ENCODE results near the gene APLF. TPM values are rescaled to one million over a fixed set of nuclear protein-coding genes. Genes with fewer than 3 reads are reported as not detected.

APLF gene
- total and polyA plus RNA-seq, 2 experiments from 2014 or later: 1.5 to 5.0 TPM

DNA sequence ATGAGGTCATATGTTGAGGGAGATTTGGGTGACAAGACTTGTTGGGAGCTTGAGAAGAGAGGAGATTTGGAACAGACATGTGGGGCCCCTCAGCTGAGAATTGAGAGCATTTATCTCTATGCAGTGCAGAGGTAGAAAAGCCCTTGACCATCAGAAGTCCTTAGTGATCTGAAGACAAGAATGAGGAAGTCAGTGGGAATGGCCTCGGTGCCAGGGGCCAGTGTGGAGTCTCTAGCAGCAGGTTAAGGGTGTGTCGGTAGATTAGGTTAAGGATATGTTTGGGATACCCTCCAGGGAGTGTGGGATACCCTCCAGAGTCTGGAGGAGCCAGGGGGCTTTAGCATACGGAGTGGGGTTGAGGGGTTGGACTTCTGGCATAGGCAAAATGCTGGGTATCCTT, 41.9 kb upstream of the APLF start:
- no peaks in the 10 kb centered on the region for H3K4me1 ChIP-seq (ENCODE audit: insufficient read depth)
- H3K9me2 ChIP-seq (replicated peaks; ENCODE audit: insufficient read depth): no peaks in the 10 kb centered on the region
- H3K27me3 ChIP-seq: peaks cover 6% of the 10 kb centered on the region
- 91% methylated on average over 3 of the region's 3 CpGs for WGBS (ENCODE audit: low lambda C conversion rate, missing lambda C conversion rate)
- no peaks in the 10 kb centered on the region for H4K20me1 ChIP-seq (ENCODE audit: insufficient read depth, poor library complexity, severe bottlenecking)
- H3K4me2 ChIP-seq: no peak overlapping the region
- no peak overlapping the region for H2AFZ ChIP-seq
- no peaks in the 10 kb centered on the region for H3K79me2 ChIP-seq
- no peak for DNase-seq (ENCODE audit: low spot score)
- TF ChIP-seq EZH2 (IDR thresholded peaks at IDR 0.05; ENCODE audit: borderline replicate concordance) (no peak), EZH2phosphoT487 (IDR thresholded peaks at IDR 0.05; ENCODE audit: low read depth, severe bottlenecking, unreplicated experiment) (no peak)
- TF ChIP-seq, protein P1, sequence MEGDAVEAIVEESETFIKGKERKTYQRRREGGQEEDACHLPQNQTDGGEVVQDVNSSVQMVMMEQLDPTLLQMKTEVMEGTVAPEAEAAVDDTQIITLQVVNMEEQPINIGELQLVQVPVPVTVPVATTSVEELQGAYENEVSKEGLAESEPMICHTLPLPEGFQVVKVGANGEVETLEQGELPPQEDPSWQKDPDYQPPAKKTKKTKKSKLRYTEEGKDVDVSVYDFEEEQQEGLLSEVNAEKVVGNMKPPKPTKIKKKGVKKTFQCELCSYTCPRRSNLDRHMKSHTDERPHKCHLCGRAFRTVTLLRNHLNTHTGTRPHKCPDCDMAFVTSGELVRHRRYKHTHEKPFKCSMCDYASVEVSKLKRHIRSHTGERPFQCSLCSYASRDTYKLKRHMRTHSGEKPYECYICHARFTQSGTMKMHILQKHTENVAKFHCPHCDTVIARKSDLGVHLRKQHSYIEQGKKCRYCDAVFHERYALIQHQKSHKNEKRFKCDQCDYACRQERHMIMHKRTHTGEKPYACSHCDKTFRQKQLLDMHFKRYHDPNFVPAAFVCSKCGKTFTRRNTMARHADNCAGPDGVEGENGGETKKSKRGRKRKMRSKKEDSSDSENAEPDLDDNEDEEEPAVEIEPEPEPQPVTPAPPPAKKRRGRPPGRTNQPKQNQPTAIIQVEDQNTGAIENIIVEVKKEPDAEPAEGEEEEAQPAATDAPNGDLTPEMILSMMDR (IDR thresholded peaks at IDR 0.05; ENCODE audit: poor library complexity): no peak
- no peak overlapping the region for H3K27ac ChIP-seq
- H3K4me3 ChIP-seq: no peak overlapping the region
- H3K9me3 ChIP-seq (ENCODE audit: low read depth): no peaks in the 10 kb centered on the region
- H3K36me3 ChIP-seq (replicated peaks; ENCODE audit: insufficient read depth, low read depth): no peaks in the 10 kb centered on the region

DNA sequence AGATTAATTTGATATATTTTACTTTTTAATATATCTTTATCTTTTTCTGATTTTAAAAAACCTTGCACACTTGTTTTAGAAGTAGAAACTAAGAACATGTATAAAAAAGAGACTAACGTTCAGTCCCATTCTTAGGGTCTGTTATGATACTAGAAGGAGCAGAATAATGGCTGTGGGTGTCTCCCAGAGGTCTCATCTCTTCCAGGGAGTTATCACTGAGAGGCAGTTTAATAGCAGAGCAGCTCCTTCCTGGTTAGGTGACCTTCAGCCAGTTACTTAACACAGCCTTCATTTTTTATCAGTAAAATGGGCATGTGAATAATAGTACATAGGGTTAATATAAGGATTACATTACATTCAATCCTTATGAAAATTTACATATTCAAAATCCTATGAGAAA, 40.9 kb upstream of the APLF start:
- Histone ChIP-seq H2AFZ (no peak overlapping the region), H3K9me2 (replicated peaks; ENCODE audit: insufficient read depth) (no peaks in the 10 kb centered on the region), H3K9me3 (ENCODE audit: low read depth) (no peaks in the 10 kb centered on the region), H3K27ac (no peak overlapping the region), H3K4me3 (no peak overlapping the region), H3K27me3 (peaks cover 6% of the 10 kb centered on the region), H3K79me2 (no peaks in the 10 kb centered on the region), H3K4me1 (ENCODE audit: insufficient read depth) (no peaks in the 10 kb centered on the region), H3K4me2 (no peak overlapping the region), H4K20me1 (ENCODE audit: insufficient read depth, poor library complexity, severe bottlenecking) (no peaks in the 10 kb centered on the region), H3K36me3 (replicated peaks; ENCODE audit: insufficient read depth, low read depth) (no peaks in the 10 kb centered on the region)
- WGBS (ENCODE audit: low lambda C conversion rate, missing lambda C conversion rate): 97% methylated on average over 1 of the region's 1 CpG
- no peak for DNase-seq (ENCODE audit: low spot score)
- TF ChIP-seq EZH2phosphoT487 (IDR thresholded peaks at IDR 0.05; ENCODE audit: low read depth, severe bottlenecking, unreplicated experiment): no peak
- TF ChIP-seq, protein P1 (IDR thresholded peaks at IDR 0.05; ENCODE audit: poor library complexity): no peak
- TF ChIP-seq EZH2 (IDR thresholded peaks at IDR 0.05; ENCODE audit: borderline replicate concordance): no peak

DNA sequence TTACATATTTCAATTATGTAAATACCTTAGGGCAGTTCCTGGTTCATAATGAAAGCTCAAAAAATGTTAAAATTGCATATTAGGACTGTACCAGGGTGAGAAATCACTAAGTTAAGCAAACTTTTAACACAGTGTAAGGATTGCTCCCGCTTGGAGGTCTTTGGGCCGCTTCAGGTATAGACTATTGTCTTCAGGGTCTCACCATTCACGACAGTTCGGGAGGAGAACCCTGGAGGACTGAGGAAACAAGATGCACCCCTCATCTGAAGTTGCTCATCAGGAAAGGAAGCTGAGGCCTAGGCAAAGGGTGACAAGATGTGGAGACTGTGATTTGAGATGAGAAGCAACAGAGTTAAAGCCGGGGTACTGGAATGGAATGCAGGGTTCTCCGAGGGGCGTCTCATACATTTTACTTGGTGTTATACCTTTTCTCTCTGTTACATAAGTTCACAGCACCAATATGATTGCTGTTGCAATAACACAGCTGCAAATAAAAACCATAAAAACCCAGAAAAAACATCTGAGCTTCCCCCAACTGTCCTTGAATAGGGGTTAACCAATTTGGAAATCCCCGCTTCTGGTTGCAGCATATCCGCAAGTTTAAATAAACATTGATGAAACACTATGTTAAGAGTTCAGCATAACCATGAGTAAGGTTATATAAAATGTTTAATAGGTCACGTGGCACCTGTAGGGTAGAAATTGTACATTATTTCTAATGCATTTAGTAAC, 40.4 kb upstream of the APLF start:
- Histone ChIP-seq H3K27ac (no peak overlapping the region), H3K4me1 (ENCODE audit: insufficient read depth) (no peaks in the 10 kb centered on the region), H3K9me3 (ENCODE audit: low read depth) (no peaks in the 10 kb centered on the region), H3K79me2 (no peaks in the 10 kb centered on the region), H3K4me3 (no peak overlapping the region), H3K36me3 (replicated peaks; ENCODE audit: insufficient read depth, low read depth) (no peaks in the 10 kb centered on the region), H3K4me2 (no peak overlapping the region), H3K9me2 (replicated peaks; ENCODE audit: insufficient read depth) (no peaks in the 10 kb centered on the region), H3K27me3 (peaks cover 6% of the 10 kb centered on the region), H2AFZ (no peak overlapping the region), H4K20me1 (ENCODE audit: insufficient read depth, poor library complexity, severe bottlenecking) (no peaks in the 10 kb centered on the region)
- TF ChIP-seq EZH2 (IDR thresholded peaks at IDR 0.05; ENCODE audit: borderline replicate concordance): no peak
- TF ChIP-seq EZH2phosphoT487 (IDR thresholded peaks at IDR 0.05; ENCODE audit: low read depth, severe bottlenecking, unreplicated experiment): no peak
- TF ChIP-seq, protein P1 (IDR thresholded peaks at IDR 0.05; ENCODE audit: poor library complexity): no peak
- WGBS (ENCODE audit: low lambda C conversion rate, missing lambda C conversion rate): 91% methylated on average over 10 of the region's 10 CpGs
- DNase-seq (ENCODE audit: low spot score): no peak
